Small intestine (tissue), 7 donors: ENCODE measurements around the gene MAPK11. TPM values are rescaled to one million over a fixed set of nuclear protein-coding genes. Genes with fewer than 3 reads are reported as not detected.

Experiments
- DNase-seq, 2 donors: peaks; one replicate each; pipeline versions ENCODE4 v3.0.0 to v3.0.0-alpha.2; 2013
- FAIRE-seq: peaks from 2 replicates; lab custom pipeline; 2012; peaks lifted over from hg19 to GRCh38; lab: Jason Lieb, UNC
- H3K27ac ChIP-seq, 3 donors: one replicate each; pipeline ENCODE4 v1.5.1; 2013; ENCODE audit warnings: low read length in 2 of 3, mild to moderate bottlenecking in 2 of 3, control low read depth in 1 of 3, inconsistent platforms in 1 of 3, low read depth in 1 of 3, moderate library complexity in 1 of 3
- H3K27me3 ChIP-seq, 3 donors: one replicate each; pipeline ENCODE4 v1.6.1; 2013; ENCODE audit warnings: low read length in 3 of 3, inconsistent platforms in 1 of 3; ENCODE audit not compliant: control insufficient read depth in 3 of 3, insufficient read depth in 3 of 3
- H3K36me3 ChIP-seq, 3 donors: one replicate each; pipeline ENCODE4 v1.6.1; 2013; ENCODE audit warnings: low read length in 3 of 3, inconsistent platforms in 1 of 3, low read depth in 1 of 3, mild to moderate bottlenecking in 1 of 3, moderate library complexity in 1 of 3; ENCODE audit not compliant: control insufficient read depth in 3 of 3, insufficient read depth in 2 of 3
- H3K4me1 ChIP-seq, 3 donors: one replicate each; pipeline ENCODE4 v1.6.1; 2013; ENCODE audit warnings: low read length in 2 of 3, inconsistent platforms in 1 of 3, low read depth in 1 of 3, mild to moderate bottlenecking in 1 of 3, moderate library complexity in 1 of 3; ENCODE audit not compliant: control insufficient read depth in 3 of 3, insufficient read depth in 2 of 3
- H3K4me3 ChIP-seq, 3 donors: one replicate each; pipeline ENCODE4 v1.5.1; 2013; ENCODE audit warnings: low read length in 3 of 3, control low read depth in 1 of 3, inconsistent platforms in 1 of 3, low read depth in 1 of 3, mild to moderate bottlenecking in 1 of 3, moderate library complexity in 1 of 3
- H3K9me3 ChIP-seq, 2 donors: one replicate each; pipeline ENCODE4 v1.6.1; 2013; ENCODE audit warnings: low read depth in 1 of 2, low read length in 1 of 2; ENCODE audit not compliant: control insufficient read depth in 2 of 2, insufficient read depth in 1 of 2
- WGBS, 3 donors: extraction: QIAGEN DNeasy Blood & Tissue Kit; methylation state at CpG; one replicate each; pipeline ENCODE4 v1.1.7; 2013; 5-methylcytosine and 5-hydroxymethylcytosine counted together
- polyA plus RNA-seq, 4 donors: library from polyadenylated mRNA; stranded (reverse) in 3 of 4; unstranded in 1 of 4; fragments of 200-250 nt in 3 of 4; fragments of 120-200 nt in 1 of 4; gene quantifications; one replicate each; pipeline versions ENCODE4 v1.2.1 to v1.2.3, GENCODE V29; 2013
- donor health status: healthy with polysubstance abuse.
- donor health status: control.
- donor health status: control.
- donor health status: Bipolar disorder and iron deficiency.
- donor health status: healthy.

MAPK11 gene
- polyA plus RNA-seq, 4 donors = 2.2 to 7.9 (median 2.4) TPM; not detected in 1

GRCh38 chr22:50301581-50301991, 31.4 kb upstream of the MAPK11 start:
- H3K4me1 ChIP-seq = peaks cover 9 to 86% (median 44%) of the 10 kb centered on the region in 3 donors
- WGBS, 3 donors = 25 to 45% (median 36%) methylated on average over 16 to 17 of the region's 17 CpGs
- peak; percentile 47 to 87 for DNase-seq
- H3K4me3 ChIP-seq = peak overlapping the region in 1 of 3 donors; percentile 2
- H3K9me3 ChIP-seq = no peaks in the 10 kb centered on the region
- peak overlapping the region; percentile 53 to 71 (median 67) for H3K27ac ChIP-seq
- no peak for FAIRE-seq
- H3K36me3 ChIP-seq = peaks cover 0 to 64% (median 0%) of the 10 kb centered on the region in 3 donors
- H3K27me3 ChIP-seq = no peaks in the 10 kb centered on the region

GRCh38 chr22:50300620-50301257, 30.6 kb upstream of the MAPK11 start:
- Histone ChIP-seq H3K4me3 (peak overlapping the region in 1 of 3 donors; percentile 30), H3K9me3 (no peaks in the 10 kb centered on the region), H3K4me1 (peaks cover 9 to 84% (median 44%) of the 10 kb centered on the region in 3 donors), H3K36me3 (peaks cover 0 to 69% (median 0%) of the 10 kb centered on the region in 3 donors), H3K27me3 (no peaks in the 10 kb centered on the region), H3K27ac (peak overlapping the region; percentile 53 to 71 (median 67))
- FAIRE-seq (no peak), DNase-seq (no peak)
- WGBS, 3 donors = 62 to 72% (median 65%) methylated on average over 13 to 14 of the region's 14 CpGs

DNA sequence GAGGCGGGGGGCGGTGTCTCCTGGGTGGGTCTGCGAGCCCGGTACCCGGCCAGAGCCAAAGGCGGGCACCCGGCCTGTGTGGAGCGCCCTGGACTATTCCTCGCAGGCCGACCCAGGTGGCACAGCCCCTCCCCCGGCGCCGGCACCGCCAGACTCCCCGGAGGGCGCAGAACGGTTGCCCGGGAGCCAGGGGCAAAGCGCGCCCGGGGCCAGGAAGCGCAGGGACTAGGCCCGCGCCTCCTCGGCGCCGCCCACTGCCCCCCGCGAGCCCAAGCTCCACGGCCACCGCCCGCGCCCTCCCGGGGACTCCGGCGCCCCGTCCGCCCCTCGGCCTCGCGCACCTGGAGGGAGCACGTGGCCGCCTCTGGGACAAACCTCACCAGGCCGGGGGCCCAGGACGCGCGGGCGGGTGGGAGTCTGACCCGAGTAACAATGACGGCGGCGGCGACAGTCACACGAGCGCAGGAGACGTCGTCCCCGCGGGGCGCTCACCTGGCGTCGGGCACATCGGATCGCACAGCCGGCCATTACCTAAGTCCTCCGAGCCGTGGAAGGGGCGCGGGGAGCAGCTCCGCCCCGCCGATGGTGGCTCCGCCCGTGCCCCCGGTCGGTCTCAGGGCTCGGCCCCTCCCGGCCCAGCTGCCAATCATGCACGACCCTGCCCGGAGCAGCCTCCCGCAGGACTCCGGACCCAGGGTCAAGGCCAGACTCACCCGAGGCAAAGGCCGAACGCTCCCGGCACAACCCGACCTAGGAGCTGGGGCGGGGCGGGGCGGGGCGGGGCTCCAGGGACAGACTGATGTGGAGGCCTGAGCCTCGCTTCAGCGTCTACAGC, 29.8 kb upstream of the MAPK11 start:
- no peaks in the 10 kb centered on the region for H3K9me3 ChIP-seq
- peaks cover 9 to 76% (median 37%) of the 10 kb centered on the region in 3 donors for H3K4me1 ChIP-seq
- peak; percentile 87 to 95 for DNase-seq
- peak overlapping the region; percentile 23 to 76 (median 36) for H3K4me3 ChIP-seq
- FAIRE-seq = no peak
- H3K27ac ChIP-seq = peak overlapping the region; percentile 53 to 98 (median 58)
- peaks cover 0 to 67% (median 0%) of the 10 kb centered on the region in 3 donors for H3K36me3 ChIP-seq
- H3K27me3 ChIP-seq = no peaks in the 10 kb centered on the region
- WGBS, 3 donors = 7 to 28% (median 23%) methylated on average over 43 to 93 of the region's 93 CpGs

- DNase-seq (peak in 1 of 2 donors; percentile 53), FAIRE-seq (no peak)
- Histone ChIP-seq H3K36me3 (peaks cover 0 to 69% (median 0%) of the 10 kb centered on the region in 3 donors), H3K27ac (peak overlapping the region; percentile 53 to 98 (median 58)), H3K27me3 (no peaks in the 10 kb centered on the region), H3K9me3 (no peaks in the 10 kb centered on the region), H3K4me3 (peak overlapping the region; percentile 12 to 76 (median 36)), H3K4me1 (peaks cover 8 to 75% (median 29%) of the 10 kb centered on the region in 3 donors)
- WGBS, 3 donors = 23 to 38% (median 25%) methylated on average over 36 to 59 of the region's 59 CpGs
Measured at GRCh38 chr22:50298937-50299784, 29.0 kb upstream of the MAPK11 start.

- Histone ChIP-seq H3K36me3 (peaks cover 0 to 66% (median 0%) of the 10 kb centered on the region in 3 donors), H3K4me1 (peaks cover 8 to 73% (median 24%) of the 10 kb centered on the region in 3 donors), H3K27me3 (no peaks in the 10 kb centered on the region), H3K9me3 (no peaks in the 10 kb centered on the region), H3K27ac (peak overlapping the region in 1 of 3 donors; percentile 43), H3K4me3 (peak overlapping the region in 1 of 3 donors; percentile 76)
- 75 to 79% (median 75%) methylated on average over 4 of the region's 4 CpGs for WGBS, 3 donors
- FAIRE-seq (no peak), DNase-seq (no peak)
Measured at GRCh38 chr22:50298266-50298637, 28.1 kb upstream of the MAPK11 start.

DNA sequence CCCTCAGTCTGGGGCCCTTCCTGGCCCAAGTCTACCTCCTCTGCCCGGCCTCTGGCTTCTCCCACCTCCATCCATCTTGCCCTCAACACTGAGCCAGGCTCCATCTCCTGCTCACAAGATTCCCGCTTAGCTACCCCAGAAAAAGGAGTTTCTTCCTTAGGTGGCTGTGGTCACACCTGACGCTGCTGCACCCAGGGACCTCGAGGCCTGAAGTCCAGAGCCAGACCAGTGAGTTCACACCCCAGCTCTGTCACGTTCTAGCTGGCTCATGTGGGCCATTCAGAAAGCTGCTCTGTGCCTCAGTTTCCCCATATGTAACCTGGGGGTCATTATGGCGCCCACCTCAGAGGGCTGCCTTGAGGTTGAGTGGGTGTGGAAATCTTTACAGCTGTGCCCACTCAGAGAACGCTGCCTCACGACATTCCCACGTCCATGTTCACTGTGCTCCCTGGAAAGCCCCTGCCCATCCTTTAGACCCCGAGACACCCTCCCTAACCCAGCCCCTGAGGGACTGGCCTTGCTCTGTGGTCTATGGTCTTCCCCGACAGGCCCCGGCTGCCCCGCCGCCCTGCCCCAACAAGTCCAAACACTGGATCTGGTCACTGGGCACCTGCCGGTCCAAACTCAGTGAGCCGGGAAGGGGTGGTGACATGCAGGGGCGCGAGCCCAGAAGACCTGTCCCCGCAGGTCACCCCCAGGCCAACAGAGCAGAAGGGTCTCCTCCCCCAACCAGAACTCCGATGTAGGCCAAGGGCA, 27.5 kb upstream of the MAPK11 start:
- Histone ChIP-seq H3K4me3 (peak overlapping the region in 1 of 3 donors; percentile 2), H3K36me3 (peaks cover 0 to 64% (median 0%) of the 10 kb centered on the region in 3 donors), H3K9me3 (no peaks in the 10 kb centered on the region), H3K27ac (peak overlapping the region in 2 of 3 donors; percentile 17 to 52), H3K4me1 (peaks cover 8 to 71% (median 20%) of the 10 kb centered on the region in 3 donors), H3K27me3 (no peaks in the 10 kb centered on the region)
- no peak for DNase-seq
- WGBS, 3 donors = 85 to 87% (median 86%) methylated on average over 20 of the region's 20 CpGs
- no peak for FAIRE-seq

DNA sequence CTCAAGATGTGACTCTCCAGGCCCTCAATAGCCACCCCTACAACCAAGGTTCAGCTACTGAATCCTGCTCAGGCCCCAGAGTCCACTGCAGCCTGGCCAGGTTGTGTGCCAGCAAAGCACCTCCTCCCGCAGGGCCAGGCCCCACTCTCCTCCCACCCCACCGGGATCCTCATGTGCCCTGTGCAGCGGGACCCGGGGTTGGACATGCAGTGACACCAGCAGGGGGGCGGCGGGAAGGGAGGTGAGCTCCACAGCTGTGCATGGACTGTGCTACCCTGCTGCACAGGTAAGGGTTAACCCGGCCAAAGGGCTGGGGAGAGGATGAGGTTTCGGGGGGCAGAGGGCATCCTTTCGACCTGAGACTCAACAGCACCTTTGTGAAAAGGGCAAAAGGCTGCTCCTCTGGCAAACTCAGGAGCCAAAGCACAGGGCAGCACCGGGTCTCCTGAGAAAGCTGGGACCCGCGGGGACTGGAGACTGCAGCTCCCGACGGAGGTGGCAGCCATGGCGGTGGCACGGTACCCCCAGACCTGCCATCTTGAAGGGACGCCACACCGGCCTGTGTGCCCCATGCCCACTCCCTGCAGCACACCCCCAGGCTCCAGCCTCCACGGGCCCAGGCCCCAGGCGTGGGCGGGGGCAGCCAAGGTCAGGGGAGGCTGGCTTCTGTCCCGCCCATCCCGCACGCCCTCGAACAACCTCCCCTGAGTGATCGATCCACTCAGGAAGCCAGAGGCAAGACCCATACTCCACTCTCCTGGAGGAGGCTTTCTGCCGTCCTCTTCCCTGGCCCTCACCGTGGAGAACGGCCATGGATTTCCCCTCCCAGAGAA, 26.7 kb upstream of the MAPK11 start:
- peak in 1 of 2 donors; percentile 37 for DNase-seq
- H3K36me3 ChIP-seq = peaks cover 0 to 65% (median 0%) of the 10 kb centered on the region in 3 donors
- peaks cover 8 to 67% (median 17%) of the 10 kb centered on the region in 3 donors for H3K4me1 ChIP-seq
- H3K27me3 ChIP-seq = no peaks in the 10 kb centered on the region
- H3K27ac ChIP-seq = peak overlapping the region in 2 of 3 donors; percentile 18 to 52
- WGBS, 3 donors = 45 to 67% (median 53%) methylated on average over 26 to 29 of the region's 29 CpGs
- no peak for FAIRE-seq
- H3K4me3 ChIP-seq = peak overlapping the region in 1 of 3 donors; percentile 1
- no peaks in the 10 kb centered on the region for H3K9me3 ChIP-seq
